CD4-positive, alpha-beta T cell treated with Interleukin-4 for 4 hours (primary cell): ENCODE results near the gene INAFM2.

Experiments
- DNase-seq: peaks from one replicate; pipeline ENCODE4 v3.0.0-alpha.2; 2020

INAFM2 gene

GRCh38 chr15:40287968-40288367, 35.5 kb upstream of the INAFM2 start:
- DNase-seq, result no peak

DNA sequence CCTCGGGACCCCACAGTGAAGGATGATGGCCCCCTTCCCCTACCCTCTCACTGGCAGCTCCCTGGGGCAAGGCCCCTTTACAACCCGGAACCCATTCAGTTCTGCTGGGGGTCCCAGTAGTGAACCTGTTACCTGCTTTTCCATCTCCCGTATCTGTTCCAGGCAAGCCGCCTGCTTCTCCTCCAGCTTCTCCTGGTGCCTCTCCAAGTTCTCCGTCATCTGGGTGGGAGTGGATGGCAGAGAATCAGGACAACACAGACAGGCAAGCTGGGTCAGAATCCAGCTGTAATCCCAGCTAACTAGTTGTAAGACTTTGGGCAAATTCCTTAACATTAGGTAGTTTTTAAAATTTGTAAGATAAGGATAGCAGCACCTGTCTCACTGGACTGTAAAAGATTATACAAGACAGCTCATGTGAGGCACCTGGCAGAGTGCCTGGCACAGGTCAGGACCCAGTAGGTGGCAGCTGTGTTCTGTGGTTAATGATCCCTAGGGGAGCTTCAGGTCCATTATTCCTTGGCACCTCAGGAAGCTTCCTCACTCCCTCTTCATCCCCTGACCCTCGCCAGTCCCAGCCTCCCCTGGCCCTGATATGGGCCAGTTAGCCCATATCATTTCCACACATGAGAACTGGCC, 34.2 kb upstream of the INAFM2 start:
- DNase-seq, result no peak

GRCh38 chr15:40290545-40290917, 33.0 kb upstream of the INAFM2 start:
- no peak for DNase-seq

GRCh38 chr15:40290918-40291574, 32.4 kb upstream of the INAFM2 start:
- no peak for DNase-seq

DNA sequence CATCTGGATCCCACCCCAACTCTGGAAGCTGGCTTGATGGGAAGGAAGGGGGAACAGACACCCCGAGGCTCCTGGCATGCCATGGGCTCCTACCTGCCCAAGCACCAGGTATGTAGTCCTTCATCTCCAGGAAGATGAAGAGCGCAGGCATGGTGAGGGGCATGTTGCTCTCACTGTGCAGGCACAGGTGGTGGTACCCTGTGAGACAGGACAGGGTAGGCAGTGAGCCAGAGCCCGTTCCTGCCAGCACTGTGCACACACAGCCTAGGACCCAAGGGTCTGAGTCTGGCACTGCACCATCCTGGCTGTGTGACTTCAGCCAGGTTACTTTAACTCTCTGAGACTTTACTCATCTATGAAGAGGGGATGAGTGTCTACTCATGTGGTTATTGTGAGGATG, 31.2 kb upstream of the INAFM2 start:
- DNase-seq, result no peak

- no peak for DNase-seq
Measured at GRCh38 chr15:40293006-40293405, 30.5 kb upstream of the INAFM2 start.

DNA sequence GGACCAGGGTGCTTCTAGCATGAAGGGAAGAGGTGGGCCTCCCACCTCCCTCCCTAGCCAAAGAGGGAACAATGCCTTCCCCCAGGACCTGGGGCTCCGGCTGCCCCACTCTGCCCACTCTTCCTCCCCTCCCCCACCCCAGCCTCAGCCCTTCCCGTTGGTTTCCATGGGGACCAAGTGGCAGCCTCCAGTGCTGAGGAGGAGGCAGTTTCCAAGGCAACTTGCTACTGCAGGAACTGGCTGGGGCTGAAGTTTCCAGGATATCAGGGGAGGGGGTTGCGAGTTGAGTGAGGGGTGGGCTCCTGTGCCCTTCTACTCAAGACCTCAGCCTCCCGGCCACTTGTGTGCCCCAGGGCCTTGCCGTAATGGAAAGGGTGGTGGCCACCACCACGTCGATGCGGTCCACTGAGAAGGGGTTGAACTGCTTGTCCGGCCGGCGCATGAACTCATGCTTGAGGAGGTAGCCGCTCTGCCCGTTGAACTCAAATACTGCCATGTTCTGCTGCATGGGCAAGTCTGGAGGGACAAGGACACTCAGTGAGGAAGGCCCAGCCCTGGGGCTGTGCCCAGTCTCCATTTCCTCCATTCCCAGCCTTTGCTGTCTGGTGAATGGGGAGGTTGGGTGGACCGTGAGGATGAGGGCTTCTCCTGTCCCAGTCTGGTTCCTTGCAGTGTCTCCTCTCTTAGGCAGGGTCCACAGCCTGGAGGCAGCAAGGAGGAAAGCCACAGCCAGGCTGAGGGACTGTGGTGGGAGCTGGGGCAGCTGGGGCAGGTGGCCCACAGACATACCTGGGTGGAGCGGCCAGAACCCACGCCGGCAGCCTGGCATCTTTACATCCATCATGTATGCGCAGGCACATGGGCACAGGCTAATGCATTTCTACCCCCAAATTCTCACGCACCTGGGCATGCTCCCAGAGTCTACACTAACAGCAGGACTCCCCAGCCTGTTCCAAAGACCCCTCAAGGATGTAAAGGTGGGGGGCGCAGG, 29.3 kb upstream of the INAFM2 start:
- DNase-seq, result no peak

- DNase-seq, result no peak
Measured at GRCh38 chr15:40295297-40295696, 28.2 kb upstream of the INAFM2 start.

- DNase-seq, result no peak
Measured at GRCh38 chr15:40295877-40296560, 27.5 kb upstream of the INAFM2 start.

DNA sequence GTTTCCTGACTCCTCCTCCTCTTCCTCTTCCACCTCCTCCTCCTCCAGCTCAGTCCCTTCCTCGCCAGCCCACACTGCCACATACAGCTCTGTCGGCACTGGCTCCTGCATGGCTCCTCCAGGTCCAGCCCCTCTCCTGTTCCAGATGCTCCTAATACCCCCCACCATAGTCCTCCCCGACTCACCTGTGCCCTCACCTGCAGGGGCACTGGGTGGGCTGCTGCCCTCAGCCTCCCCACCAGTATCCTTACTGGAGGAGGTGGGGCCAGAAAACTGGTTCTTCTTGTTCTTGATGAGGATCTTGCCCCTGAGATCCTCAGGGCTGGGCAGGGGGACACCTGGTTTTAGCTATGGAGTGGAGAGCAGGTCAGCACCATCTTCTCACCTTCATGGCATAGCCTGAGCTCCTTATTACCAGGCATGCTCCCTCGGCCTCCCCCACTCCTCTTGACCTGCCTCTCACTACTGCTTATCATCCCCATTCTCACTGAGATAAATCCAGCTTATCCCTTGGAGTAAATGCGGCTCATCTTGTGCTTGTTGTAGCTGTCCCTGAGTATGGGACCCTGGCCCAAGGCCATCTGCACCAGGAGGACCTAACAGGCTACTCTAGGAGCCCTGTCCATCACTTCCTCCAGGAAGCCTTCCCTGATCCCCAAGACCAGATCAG, 26.8 kb upstream of the INAFM2 start:
- no peak for DNase-seq

DNA sequence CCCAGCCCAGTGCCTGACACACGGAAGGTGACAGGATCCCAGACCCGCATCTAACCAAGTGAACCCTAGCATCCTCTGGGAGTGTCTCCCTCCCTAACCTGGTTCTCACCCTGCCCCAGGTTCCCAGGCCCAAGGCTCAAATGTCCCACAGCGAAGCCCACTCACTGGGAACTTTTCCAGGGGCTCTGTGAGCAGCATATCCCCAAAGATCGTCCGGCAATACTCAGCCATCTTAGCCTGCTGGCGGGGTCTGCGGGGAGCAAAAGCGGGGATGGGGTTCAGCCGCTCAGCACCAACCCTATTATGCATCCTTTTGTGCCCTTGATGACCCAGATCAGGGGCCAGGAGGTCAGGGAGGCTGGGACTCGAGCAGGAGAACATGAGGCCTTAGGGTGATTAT, 26.1 kb upstream of the INAFM2 start:
- no peak for DNase-seq

GRCh38 chr15:40298216-40298935, 25.1 kb upstream of the INAFM2 start:
- no peak for DNase-seq

DNA sequence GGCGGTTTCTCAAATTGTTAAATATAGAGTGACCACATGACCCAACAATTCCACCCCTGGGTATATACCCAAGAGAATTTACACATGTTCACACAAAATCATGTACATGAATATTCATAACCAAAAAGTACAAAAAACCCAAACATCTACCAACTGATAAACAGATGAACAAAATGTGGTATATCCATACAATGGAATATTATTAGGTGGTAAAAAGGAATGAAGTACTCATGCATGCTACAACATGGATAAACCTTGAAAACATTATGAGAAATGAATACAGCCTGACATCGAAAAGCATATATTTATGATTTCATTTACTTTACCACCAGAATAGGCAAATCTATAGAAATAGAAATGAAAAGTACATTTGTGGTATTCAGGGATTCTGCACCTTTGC, 23.1 kb upstream of the INAFM2 start:
- DNase-seq, result no peak

DNA sequence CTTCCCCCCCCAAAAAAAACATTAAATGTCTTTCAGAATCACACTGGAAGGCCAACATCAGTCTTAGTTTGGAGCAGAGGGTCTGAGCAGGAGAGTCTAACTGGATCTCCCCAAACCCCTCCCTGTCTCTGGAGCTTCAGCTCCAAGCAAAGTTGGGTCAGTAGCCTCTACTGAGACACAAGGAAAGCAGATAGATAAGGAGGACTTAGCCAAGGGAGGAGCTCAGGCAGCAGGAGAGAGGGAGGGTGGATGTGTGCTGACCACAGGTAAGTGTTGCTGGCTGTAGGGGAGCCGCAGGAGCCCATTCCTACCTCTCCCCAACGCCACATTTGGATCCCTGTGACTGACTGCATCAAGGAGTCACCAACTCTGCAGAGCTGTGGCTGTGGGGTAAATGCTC, 22.7 kb upstream of the INAFM2 start:
- DNase-seq, result no peak

- DNase-seq, result no peak
Measured at GRCh38 chr15:40301467-40302179, 21.9 kb upstream of the INAFM2 start.

DNA sequence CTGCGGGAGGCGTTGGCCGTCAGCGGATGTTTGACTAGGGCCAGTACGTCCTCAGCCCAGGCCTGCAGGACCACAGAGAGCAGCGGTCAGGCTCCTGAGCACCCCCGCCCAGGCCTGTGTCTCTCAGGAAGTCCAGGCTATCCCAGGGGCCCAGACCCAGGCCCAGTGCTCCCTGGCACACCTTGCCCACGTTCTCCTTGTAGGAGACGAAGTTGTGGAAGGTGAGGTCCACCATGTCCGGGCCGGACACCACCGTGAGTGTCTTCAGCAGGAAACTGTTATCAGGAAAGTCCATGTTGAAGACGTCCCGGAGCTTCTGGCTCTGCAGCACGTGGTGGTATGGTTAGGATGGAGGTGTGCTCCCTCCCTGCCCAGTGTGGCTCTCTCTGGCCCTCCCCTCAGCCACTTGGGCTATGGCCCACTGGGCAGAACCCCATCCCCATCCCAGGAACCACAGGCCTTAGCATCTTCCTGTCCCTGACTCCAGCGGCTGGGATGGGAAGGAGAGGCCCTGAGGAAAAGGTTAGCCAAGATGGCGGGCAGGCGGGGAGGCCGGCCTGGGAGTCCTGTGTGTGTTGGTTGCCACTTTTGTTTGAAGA, 21.1 kb upstream of the INAFM2 start:
- DNase-seq, result no peak

- no peak for DNase-seq
Measured at GRCh38 chr15:40302981-40303380, 20.5 kb upstream of the INAFM2 start.

DNA sequence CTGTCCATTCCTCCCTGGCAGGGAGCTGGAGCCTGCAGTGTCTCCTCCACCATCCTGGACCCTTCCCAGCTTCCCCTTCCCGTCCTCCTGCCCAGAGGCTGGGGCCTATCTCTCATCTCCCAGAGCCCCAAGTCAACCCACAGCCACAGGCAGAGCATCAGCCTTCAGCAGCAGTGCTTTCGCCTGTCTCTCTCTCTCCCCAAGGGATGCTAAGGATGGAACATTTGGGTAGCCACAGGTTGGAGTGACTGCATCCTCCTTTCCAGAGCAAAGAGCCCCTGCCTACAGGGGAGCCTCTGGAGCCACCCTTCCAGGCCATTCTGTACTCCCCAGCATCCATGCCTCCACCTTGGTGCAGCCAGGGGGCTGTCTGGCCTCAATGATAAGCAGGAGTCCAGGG, 19.9 kb upstream of the INAFM2 start:
- no peak for DNase-seq

DNA sequence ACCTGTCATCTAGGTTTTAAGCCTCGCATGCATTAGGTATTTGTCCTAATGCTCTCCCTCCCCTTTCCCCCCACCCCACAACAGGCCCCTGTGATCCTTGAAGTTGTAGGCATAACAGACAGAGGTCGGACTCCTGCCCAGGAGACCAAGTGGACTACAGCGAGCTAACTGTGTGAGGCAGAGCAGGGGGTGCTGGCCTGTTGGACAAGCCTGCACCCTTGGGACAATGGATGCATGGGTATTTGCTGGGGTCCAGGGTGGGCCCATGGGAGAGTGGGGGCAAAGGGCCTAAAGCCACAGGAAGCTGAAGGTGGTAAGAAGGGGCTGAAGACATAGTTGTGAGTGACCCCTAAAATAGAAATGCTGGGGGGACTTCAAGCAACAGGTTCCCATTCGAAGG, 18.2 kb upstream of the INAFM2 start:
- DNase-seq, result no peak

DNA sequence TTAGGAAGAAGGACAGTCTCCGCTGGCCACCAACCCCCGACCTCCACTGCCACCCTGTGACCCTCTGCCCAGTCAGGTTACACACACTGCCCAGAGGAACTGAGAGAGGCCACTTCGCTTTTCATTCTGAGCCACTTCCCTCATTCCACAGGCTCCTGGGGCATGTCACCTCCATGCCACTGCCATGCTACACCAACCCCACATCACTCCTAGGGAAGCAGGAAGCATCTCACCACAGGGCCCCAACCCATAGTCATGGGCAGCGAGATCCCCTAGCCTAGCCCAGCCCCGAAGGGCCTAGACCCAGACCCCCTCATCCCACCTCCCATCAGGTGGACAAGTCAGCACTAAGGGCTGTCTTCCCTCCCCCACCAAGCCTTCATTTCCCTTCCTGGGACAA, 17.1 kb upstream of the INAFM2 start:
- DNase-seq, result no peak

GRCh38 chr15:40306908-40307307, 16.6 kb upstream of the INAFM2 start:
- no peak for DNase-seq
